Left ventricle myocardium inferior (tissue), 1 donor: ENCODE data around the gene SNX9. TPM values are rescaled to one million over a fixed set of nuclear protein-coding genes. Genes with fewer than 3 reads are reported as not detected.
"Not testable (repeated sequence)": the region's sequence is repeated elsewhere in the genome, so short reads cannot be mapped to it uniquely, and the experiment has no call there.

ENCODE experiments used
- DNase-seq: peaks from one replicate; pipeline ENCODE4 v3.0.0-alpha.2; 2020
- H3K27ac ChIP-seq: fragments of 200-600 bp; replicated peaks from 2 replicates; pipeline ENCODE4 v1.8.0; 2021
- H3K27me3 ChIP-seq: fragments of 200-600 bp; 2 replicates; pipeline ENCODE4 v1.8.0; 2021; ENCODE audit warnings: low read depth
- H3K36me3 ChIP-seq: fragments of 200-600 bp; 2 replicates; pipeline ENCODE4 v1.8.0; 2021
- H3K4me1 ChIP-seq: fragments of 200-600 bp; 2 replicates; pipeline ENCODE4 v1.8.0; 2021
- H3K4me3 ChIP-seq: fragments of 200-600 bp; 2 replicates; pipeline ENCODE4 v1.8.0; 2021; ENCODE audit warnings: mild to moderate bottlenecking, moderate library complexity
- H3K9me3 ChIP-seq: fragments of 200-600 bp; replicated peaks from 2 replicates; pipeline ENCODE4 v1.8.0; 2021
- intact Hi-C: fragments of 100-400 bp; cut with micrococcal nuclease; formaldehyde crosslinking; loops from one replicate; pipeline ENCODE4 v1.11.0; 2022
- total RNA-seq: library from RNA; stranded (reverse); fragmentation: NEBNext Ultra II Directional; extraction: Animal tissue kit (Norgen Biotek cat#: 25700); gene quantifications from one replicate; pipeline ENCODE4 v1.2.1, GENCODE V29; 2021
- TF ChIP-seq, protein P1 (sequence below): fragments of 200-600 bp; IDR thresholded peaks from 2 replicates; pipeline ENCODE4 v1.8.0; 2021; ENCODE audit warnings: antibody characterized with exemption, mild to moderate bottlenecking, borderline replicate concordance
- donor health status: DM: no; HTN: yes; CAD: no; lungs with severe emphysema.

Gene SNX9
- total RNA-seq, 1 donor from 2014 or later = 31.9 TPM

DNA sequence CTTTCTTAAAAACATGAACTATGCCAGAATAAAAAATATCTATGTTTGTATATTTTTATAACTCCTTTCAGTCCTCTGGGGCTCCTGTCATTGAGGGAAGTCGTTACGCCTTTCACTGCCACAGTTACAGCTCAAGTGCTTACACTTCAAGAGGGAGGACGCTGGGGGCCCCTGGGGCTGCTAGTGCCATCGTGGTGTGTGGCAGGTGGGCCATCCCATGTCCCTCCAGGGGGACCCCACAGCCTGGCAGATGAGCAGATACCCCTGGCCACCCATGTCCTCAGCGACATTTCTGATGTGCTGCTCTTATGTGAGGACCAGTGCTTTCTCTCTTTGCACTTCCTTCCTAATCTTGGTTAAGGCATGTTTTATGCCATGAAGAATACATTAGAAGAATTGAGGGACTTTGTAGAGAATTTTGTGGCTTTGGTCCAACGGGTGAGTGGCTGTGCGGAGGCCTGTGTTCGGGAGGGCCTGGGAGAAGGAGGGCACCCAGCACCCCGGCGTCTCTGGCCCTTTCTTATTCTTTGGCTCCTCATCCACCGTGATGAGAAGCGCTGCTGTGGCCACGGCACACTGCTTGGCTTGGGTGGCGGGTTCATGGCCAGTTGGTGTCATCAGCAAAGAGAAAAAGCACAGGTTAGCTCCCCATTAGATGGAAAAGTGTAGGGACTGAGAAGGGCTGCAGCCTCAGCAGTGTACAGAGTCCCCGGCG lies 120.4 kb downstream of the SNX9 start:
- intact Hi-C loops = no loop called here
- Histone ChIP-seq H3K4me3 (no peak overlapping the region), H3K4me1 (no peaks in the 10 kb centered on the region), H3K27me3 (no peaks in the 10 kb centered on the region), H3K27ac (no peak overlapping the region), H3K36me3 (peaks cover 72% of the 10 kb centered on the region), H3K9me3 (no peaks in the 10 kb centered on the region)
- no peak for DNase-seq
- TF ChIP-seq, protein P1, sequence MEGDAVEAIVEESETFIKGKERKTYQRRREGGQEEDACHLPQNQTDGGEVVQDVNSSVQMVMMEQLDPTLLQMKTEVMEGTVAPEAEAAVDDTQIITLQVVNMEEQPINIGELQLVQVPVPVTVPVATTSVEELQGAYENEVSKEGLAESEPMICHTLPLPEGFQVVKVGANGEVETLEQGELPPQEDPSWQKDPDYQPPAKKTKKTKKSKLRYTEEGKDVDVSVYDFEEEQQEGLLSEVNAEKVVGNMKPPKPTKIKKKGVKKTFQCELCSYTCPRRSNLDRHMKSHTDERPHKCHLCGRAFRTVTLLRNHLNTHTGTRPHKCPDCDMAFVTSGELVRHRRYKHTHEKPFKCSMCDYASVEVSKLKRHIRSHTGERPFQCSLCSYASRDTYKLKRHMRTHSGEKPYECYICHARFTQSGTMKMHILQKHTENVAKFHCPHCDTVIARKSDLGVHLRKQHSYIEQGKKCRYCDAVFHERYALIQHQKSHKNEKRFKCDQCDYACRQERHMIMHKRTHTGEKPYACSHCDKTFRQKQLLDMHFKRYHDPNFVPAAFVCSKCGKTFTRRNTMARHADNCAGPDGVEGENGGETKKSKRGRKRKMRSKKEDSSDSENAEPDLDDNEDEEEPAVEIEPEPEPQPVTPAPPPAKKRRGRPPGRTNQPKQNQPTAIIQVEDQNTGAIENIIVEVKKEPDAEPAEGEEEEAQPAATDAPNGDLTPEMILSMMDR = no peak

DNA sequence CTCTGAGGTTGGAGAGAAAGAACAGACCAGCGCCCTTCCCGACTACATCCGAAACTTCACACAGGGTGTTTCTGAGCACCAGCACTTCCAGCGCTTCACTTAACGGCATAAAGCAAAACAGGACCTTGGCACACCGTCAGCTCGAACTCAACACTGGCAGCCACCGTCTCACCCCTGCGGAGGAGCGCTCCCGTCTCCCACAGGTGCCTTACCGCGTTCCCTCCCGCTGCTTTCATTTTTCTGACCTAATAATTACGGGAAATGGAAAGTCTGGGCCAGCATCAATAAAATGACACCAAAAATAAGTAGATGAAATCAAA lies 120.9 kb downstream of the SNX9 start:
- H3K4me1 ChIP-seq = no peaks in the 10 kb centered on the region
- no peak overlapping the region for H3K27ac ChIP-seq
- no peak overlapping the region for H3K4me3 ChIP-seq
- intact Hi-C loops = no loop called here
- no peaks in the 10 kb centered on the region for H3K9me3 ChIP-seq
- no peaks in the 10 kb centered on the region for H3K27me3 ChIP-seq
- H3K36me3 ChIP-seq = peaks cover 67% of the 10 kb centered on the region
- no peak for DNase-seq
- TF ChIP-seq, protein P1 = no peak

DNA sequence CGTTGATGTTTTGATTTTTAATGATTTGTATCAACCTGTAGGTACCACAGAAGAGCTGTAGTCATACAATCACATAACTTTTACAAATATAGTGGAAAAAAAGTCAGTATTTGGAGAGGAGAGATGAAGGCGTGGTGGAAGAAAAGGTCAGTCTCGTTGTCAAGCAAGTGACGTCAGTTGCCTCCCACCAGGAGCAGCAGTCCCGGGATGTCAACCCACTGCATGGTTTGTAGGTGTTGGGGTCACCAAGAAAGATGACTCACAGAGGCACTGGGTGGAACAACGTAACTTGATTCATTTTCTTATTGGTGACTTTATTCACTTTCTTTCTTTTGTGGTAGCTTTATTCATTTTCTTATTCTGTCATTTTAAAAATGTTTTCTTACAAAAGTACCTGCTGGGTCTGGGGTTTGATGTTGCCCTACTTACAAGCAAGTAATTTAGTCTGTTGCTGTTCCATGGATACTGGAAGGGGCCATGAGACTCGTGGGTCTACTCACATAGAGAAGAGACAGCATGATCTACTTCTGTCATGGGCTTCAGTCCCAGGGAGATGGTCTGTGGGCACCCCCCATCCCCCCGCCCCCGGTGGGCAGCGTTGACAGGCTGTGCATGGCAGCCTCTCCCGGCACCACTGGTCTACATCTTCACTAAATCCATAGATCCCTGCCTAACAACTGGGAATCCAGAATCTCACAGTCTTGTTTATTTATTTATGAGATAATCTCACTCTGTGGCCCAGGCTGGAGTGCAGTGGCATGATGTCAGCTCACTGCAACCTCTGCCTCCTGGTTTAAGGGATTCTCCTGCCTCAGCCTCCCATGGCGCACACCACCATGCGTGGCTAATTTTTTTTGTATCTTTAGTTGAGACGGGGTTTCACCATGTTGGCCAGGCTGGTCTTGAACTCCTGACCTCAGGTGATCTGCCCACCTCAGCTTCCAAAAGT lies 122.2 kb downstream of the SNX9 start:
- Histone ChIP-seq H3K4me1 (no peaks in the 10 kb centered on the region), H3K36me3 (peaks cover 54% of the 10 kb centered on the region), H3K9me3 (peaks cover 11% of the 10 kb centered on the region), H3K4me3 (no peak overlapping the region), H3K27ac (no peak overlapping the region), H3K27me3 (no peaks in the 10 kb centered on the region)
- TF ChIP-seq, protein P1 = no peak
- intact Hi-C loops = no loop called here
- DNase-seq = no peak

DNA sequence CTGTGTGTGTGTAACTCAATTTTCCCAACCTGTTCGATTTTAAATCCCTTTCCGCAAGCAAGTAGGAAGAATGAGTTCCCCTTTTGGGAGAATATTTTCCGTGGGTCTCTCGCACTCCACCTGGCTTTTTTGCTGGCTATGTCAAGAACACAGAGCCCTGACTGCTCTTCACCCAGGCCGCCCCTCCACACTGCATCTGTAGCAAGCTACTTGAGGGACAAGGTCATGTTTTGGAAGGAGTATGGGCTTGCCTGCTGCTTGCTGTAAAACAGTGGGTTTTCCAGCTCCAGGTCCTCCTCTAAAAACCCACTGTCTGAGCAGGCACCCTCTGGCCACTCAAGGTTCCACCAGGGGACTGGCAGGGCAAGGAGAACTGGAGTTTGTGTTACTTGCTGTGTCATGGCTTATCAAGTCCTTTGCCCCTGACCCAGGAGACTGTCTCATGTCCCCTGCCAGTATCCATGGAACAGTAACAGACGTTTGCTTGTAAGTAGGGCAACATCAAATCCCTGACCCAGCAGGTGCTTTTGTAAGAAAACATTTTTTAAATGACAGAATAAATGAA lies 123.1 kb downstream of the SNX9 start:
- TF ChIP-seq, protein P1 = no peak

DNA sequence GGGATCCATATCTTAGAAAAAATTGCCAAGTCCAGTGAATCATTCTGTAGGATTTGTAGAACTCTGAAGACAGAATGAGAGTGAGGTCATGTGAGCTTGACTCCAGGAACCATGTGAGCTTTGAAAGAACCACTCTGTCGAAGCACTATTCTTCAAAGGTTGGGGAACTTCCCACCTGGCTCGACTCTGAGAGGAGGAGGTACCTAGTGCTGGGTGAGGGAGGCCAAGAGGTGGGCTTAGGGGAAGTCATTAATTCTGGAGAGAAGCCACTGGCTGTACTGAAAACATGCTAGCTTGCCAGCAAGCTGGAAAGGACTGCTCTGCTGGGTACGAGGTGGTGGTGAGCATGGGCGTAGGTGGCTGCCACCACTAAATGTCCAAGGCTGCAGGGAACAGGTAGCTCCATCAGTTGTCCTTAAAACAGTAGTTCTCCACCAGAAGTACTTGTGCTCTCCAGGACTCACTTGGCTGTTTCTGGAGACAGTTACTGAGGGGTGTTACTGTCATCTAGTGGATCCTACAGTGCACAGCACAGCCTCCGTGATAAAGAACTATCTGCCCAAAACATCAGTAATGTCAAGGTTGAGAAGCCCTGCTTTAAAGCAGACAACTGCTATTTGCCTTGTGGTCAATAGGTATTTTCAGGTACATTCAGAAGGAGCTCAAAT lies 124.0 kb downstream of the SNX9 start:
- Histone ChIP-seq H3K4me1 (no peaks in the 10 kb centered on the region), H3K27me3 (no peaks in the 10 kb centered on the region), H3K36me3 (peaks cover 36% of the 10 kb centered on the region), H3K4me3 (no peak overlapping the region), H3K9me3 (peaks cover 15% of the 10 kb centered on the region), H3K27ac (no peak overlapping the region)
- DNase-seq = no peak
- TF ChIP-seq, protein P1 = peak; percentile 58
- intact Hi-C loops = no loop called here

More for the DNA sequence above, 123.1 kb downstream of the SNX9 start:
- DNase-seq = no peak
- no peaks in the 10 kb centered on the region for H3K4me1 ChIP-seq
- peaks cover 45% of the 10 kb centered on the region for H3K36me3 ChIP-seq
- H3K27me3 ChIP-seq = no peaks in the 10 kb centered on the region
- no peak overlapping the region for H3K4me3 ChIP-seq
- H3K9me3 ChIP-seq = peaks cover 15% of the 10 kb centered on the region
- no peak overlapping the region for H3K27ac ChIP-seq
- intact Hi-C loops = no loop called here

DNA sequence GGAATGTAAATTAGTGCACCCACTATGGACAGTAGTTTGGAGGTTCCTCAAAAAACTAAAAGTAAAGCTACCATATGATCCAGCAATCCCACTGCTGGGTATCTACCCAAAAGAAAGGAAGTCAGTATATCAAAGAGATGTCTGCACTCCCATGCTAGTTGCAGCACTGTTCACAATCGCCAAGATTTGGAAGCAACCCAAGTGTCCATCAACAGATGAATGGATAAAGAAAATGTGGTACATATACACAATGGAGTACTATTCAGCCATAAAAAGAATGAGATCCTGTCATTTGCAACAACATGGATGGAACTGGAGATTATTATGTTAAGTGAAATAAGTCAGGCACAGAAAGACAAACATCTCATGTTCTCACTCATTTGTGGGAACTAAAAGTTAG lies 127.9 kb downstream of the SNX9 start:
- H3K27me3 ChIP-seq, H3K4me3 ChIP-seq, H3K36me3 ChIP-seq, intact Hi-C loops, DNase-seq, H3K27ac ChIP-seq: not testable (repeated sequence)
- Histone ChIP-seq H3K4me1 (peaks cover 14% of the 10 kb centered on the region), H3K9me3 (peaks cover 15% of the 10 kb centered on the region)
